Stimulated activated CD4-positive, alpha-beta T cell treated with anti-CD3 and anti-CD28 coated beads, Interleukin-1b, Interleukin-23, amount 100 ng/mL, for 24 hours (primary cell): Measurements from ENCODE around the gene DLEC1.

Experiments
- DNase-seq, 4 experiments: peaks; one replicate each; pipeline ENCODE4 v3.0.0-alpha.2; 2020; ENCODE audit warnings: low read depth in 4 of 4, low spot score in 1 of 4

The DLEC1 gene, protein sequence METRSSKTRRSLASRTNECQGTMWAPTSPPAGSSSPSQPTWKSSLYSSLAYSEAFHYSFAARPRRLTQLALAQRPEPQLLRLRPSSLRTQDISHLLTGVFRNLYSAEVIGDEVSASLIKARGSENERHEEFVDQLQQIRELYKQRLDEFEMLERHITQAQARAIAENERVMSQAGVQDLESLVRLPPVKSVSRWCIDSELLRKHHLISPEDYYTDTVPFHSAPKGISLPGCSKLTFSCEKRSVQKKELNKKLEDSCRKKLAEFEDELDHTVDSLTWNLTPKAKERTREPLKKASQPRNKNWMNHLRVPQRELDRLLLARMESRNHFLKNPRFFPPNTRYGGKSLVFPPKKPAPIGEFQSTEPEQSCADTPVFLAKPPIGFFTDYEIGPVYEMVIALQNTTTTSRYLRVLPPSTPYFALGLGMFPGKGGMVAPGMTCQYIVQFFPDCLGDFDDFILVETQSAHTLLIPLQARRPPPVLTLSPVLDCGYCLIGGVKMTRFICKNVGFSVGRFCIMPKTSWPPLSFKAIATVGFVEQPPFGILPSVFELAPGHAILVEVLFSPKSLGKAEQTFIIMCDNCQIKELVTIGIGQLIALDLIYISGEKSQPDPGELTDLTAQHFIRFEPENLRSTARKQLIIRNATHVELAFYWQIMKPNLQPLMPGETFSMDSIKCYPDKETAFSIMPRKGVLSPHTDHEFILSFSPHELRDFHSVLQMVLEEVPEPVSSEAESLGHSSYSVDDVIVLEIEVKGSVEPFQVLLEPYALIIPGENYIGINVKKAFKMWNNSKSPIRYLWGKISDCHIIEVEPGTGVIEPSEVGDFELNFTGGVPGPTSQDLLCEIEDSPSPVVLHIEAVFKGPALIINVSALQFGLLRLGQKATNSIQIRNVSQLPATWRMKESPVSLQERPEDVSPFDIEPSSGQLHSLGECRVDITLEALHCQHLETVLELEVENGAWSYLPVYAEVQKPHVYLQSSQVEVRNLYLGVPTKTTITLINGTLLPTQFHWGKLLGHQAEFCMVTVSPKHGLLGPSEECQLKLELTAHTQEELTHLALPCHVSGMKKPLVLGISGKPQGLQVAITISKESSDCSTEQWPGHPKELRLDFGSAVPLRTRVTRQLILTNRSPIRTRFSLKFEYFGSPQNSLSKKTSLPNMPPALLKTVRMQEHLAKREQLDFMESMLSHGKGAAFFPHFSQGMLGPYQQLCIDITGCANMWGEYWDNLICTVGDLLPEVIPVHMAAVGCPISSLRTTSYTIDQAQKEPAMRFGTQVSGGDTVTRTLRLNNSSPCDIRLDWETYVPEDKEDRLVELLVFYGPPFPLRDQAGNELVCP (N-terminal part only)

DNA sequence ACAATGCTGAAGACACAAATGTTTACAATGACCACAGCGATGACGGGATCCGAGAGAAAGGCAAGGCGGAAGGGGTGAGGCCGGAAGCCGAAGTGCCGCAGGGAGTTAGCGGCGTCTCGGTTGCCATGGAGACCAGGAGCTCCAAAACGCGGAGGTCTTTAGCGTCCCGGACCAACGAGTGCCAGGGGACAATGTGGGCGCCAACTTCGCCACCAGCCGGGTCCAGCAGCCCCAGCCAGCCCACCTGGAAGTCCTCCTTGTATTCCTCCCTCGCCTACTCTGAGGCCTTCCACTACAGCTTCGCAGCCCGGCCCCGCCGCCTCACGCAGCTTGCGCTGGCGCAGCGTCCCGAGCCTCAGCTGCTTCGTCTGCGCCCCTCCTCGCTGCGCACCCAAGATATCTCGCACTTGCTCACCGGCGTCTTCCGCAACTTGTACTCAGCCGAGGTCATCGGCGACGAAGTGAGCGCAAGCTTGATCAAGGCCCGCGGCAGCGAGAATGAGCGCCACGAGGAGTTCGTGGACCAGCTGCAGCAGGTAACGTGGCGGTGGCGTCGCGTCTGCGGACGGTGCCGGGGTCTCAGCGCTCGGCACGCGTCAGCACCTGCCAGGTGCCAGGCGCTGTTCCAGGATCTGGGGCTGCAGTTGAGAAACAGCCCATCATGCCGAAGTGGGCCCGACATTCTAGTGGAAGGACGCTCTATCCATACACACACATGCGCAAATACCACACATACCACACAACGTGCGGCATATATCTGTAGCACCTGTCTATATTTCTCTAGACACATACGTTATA lies at the start of gene DLEC1:
DLEC1 (plus strand) TSS at position 108 of the 798 bp plus-strand sequence; CDS start at position 126, 18 bp downstream.
- peak; percentile 40 to 64 (median 54) for DNase-seq

DNA sequence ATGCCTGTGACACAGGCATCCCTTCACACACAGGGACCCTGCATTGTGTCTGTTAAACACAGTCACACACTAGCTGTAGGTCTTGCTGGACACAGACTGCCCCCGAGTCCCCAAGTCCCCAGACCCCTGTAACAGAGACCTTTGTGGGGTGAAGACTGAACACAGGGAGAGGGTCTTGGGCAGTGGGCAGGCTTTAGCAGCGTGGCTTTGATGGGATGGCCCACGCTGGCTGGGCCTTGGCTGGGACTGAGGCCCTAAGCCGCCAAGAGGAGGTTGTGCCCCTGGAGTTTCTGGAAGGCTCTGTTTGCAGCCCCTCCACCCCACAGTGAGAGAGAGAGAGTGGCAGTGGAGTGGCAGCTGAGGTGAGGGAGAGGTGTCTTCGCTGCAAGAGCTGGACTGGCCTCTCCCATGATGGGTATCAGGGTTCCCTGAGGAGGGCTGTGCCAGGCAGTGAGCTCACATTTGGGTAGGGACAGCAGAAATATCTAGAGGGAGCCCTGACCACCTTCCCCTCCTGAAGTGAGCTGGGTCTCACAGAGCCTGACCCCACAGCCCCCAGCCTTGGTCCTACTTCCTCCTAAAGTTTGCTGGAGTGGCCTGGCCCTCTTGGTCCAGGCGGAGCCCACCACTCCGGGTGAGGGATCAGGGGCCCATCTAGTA lies 49.1 kb upstream of the DLEC1 start:
- no peak for DNase-seq

GRCh38 chr3:37990527-37990926 lies 48.5 kb upstream of the DLEC1 start, which contains the start of gene VILL:
TSS of gene VILL (plus strand) at chr3:37990786. CDS start at chr3:37993673, 2,887 bp downstream.
- no peak for DNase-seq

GRCh38 chr3:37991109-37991508 lies 47.9 kb upstream of the DLEC1 start:
- DNase-seq: no peak

GRCh38 chr3:37991823-37992222 lies 47.2 kb upstream of the DLEC1 start:
- DNase-seq: no peak

GRCh38 chr3:37992271-37993066 lies 46.5 kb upstream of the DLEC1 start:
- DNase-seq: no peak

GRCh38 chr3:37993067-37993455 lies 45.9 kb upstream of the DLEC1 start:
- DNase-seq: no peak

- no peak for DNase-seq
These were observed 45.6 kb upstream of the DLEC1 start for GRCh38 chr3:37993460-37993819.

DNA sequence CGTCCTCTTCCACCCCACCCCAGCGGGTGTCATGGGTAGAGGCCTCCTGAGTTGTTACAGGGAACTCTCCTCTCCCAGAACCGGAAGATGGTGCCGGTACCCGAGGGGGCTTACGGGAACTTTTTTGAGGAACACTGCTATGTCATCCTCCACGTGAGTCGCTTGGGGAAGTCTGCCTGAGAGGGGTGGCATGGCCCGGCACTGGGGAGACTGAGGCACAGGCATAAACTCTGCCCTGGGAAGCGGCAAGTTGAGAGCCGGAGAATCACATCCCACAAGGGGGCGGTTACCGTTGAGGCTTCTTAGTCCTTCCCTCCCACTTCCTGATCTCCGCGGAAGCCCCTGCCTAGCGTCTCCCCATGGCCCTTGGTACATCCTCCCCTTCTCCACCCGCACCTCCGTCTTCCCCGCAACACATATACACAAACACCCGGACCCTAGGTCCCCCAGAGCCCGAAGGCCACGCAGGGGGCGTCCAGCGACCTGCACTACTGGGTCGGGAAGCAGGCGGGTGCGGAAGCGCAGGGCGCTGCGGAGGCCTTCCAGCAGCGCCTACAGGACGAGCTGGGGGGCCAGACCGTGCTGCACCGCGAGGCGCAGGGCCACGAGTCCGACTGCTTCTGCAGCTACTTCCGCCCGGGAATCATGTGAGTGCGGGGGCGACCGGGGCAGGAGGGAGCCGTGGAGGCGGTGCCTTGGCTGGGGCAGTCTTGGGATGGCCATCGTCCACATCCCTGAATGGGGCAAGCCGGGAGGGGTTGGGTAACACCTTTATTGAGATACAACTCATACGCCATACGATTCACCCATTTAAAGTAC lies 45.0 kb upstream of the DLEC1 start:
- DNase-seq: peak; percentile 35 to 64 (median 57)

GRCh38 chr3:37994639-37994972 lies 44.4 kb upstream of the DLEC1 start:
- no peak for DNase-seq

DNA sequence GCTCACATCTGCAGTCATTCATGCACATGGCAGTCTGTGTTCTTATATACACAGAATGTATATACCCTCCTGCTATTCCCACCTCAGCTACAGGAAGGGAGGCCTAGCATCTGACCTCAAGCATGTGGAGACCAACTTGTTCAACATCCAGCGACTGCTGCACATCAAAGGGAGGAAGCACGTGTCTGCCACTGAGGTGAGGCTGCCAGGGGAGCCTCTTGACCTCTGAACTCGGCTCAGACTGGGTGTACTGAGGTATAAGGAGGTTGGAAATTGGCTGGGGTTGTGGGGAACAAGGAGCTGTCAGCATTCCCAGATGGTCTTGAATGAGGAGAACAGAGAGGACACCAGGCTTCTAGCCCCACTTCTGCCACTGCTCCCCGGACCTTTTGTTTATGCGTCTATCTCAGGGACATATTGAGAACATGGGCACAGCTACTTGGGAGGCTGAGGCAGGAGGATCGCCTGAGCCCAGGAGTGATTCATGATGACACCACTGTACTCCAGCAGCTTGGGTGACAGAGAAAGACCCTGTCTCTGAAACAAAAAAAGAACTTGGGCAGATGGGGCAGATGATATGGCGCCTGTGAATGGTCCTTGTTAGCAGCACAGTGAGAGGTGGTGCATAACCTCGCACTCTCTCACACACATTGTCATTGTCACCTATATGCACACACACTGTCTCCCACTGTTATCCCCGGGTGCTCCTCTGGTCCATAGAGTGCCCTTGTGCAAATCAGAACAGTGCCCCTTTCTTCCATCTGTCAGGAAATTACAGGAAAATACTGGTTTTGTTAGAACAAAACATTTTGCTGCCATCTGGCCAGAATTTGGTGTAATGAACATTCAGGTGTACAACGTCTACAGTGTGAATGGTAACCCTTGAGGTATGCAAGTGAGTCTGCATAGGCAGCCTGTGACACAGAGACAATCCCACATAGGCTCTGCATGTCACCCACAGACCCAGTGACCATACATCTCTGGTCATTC lies 43.1 kb upstream of the DLEC1 start:
- no peak for DNase-seq

DNA sequence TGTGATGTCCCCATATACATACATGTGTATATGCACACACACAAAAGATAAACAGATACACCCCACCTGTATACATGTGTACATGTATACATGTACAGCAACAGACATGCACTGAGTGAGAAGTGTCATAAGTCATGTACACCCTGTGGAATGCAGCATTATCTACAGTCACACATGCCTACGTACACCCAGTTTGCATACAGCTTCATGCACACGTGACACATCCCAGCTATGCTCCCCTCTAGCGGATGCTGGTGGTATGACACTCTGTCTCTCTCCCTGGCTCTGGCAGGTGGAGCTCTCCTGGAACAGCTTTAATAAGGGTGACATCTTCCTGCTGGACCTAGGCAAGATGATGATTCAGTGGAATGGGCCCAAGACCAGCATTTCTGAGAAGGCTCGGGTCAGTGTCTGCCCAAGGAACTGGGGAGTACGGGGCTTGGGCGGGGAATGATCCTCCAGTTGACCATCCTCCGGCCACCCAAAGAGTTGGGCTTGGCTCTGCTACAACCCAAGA lies 42.2 kb upstream of the DLEC1 start:
- DNase-seq: peak; percentile 43 to 83 (median 74)

- no peak for DNase-seq
These were observed 41.7 kb upstream of the DLEC1 start for GRCh38 chr3:37997342-37997741.

DNA sequence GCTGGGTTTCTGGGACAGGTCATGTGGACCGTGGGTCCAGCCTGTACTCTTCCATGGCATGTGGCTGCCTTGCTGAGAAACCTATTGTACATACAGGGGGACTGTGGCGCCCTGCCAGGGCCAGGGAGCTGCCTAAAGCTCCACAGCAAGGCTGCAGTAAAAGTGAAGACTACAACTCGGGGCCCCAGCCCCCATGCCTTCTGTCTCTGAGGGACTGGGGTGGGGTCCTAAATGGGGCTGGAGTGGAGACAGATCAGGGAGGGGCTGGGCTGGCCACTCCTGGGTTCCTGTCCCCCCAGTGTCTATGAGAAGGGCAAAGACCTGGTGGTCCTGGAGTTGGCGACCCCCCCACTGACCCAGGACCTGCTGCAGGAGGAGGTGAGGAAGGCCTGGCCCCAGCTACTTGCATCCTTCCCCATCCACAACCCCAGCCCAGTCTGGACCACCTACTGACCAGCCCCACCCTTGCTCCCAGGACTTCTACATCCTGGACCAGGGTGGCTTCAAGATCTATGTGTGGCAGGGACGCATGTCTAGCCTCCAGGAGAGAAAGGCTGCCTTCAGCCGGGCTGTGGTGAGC lies 41.1 kb upstream of the DLEC1 start:
- DNase-seq: no peak

- DNase-seq: no peak
These were observed 39.2 kb upstream of the DLEC1 start for GRCh38 chr3:37999836-38000235.

GRCh38 chr3:38000242-38000916 lies 38.6 kb upstream of the DLEC1 start:
- DNase-seq: no peak
